ENCODE results near the gene PLCXD1.

The PLCXD1 gene

DNA sequence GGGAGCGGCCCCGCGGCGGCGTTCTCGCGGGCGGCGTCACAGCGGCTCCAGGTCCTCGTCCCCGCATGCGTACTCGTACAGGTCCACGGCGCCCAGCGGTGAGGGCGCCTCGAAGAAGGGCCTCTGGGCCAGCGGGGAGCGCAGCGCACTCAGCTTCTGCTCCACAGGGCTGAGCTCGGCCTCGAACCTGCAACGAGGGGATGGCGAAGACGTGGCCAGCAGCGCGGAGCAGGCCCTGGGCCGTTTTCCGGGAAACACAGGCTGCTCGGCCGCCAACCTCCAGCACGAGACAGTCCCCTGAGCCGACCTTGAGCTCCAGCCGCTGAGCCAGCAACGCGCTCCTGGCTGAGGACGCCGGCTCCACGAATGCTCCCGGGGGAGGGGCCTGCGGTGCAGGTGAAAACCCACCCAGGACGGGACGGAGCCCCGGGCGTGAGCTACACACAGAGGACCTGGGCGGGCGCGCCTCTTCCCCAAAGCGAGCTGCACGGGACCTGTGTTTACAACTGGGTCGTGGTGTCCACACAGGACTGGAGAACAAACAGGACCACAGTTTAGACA, 53.2 kb downstream of the PLCXD1 start:
- no peak overlapping the region for H3K4me3 ChIP-seq (ENCODE audit: control insufficient read depth, low read depth, low read length)
- TF ChIP-seq, protein P1, sequence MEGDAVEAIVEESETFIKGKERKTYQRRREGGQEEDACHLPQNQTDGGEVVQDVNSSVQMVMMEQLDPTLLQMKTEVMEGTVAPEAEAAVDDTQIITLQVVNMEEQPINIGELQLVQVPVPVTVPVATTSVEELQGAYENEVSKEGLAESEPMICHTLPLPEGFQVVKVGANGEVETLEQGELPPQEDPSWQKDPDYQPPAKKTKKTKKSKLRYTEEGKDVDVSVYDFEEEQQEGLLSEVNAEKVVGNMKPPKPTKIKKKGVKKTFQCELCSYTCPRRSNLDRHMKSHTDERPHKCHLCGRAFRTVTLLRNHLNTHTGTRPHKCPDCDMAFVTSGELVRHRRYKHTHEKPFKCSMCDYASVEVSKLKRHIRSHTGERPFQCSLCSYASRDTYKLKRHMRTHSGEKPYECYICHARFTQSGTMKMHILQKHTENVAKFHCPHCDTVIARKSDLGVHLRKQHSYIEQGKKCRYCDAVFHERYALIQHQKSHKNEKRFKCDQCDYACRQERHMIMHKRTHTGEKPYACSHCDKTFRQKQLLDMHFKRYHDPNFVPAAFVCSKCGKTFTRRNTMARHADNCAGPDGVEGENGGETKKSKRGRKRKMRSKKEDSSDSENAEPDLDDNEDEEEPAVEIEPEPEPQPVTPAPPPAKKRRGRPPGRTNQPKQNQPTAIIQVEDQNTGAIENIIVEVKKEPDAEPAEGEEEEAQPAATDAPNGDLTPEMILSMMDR (conservative IDR thresholded peaks at IDR 0.05; ENCODE audit: control insufficient read depth, insufficient read depth, low read depth, low read length): no peak
- DNase-seq (ENCODE audit: low read depth): no peak

DNA sequence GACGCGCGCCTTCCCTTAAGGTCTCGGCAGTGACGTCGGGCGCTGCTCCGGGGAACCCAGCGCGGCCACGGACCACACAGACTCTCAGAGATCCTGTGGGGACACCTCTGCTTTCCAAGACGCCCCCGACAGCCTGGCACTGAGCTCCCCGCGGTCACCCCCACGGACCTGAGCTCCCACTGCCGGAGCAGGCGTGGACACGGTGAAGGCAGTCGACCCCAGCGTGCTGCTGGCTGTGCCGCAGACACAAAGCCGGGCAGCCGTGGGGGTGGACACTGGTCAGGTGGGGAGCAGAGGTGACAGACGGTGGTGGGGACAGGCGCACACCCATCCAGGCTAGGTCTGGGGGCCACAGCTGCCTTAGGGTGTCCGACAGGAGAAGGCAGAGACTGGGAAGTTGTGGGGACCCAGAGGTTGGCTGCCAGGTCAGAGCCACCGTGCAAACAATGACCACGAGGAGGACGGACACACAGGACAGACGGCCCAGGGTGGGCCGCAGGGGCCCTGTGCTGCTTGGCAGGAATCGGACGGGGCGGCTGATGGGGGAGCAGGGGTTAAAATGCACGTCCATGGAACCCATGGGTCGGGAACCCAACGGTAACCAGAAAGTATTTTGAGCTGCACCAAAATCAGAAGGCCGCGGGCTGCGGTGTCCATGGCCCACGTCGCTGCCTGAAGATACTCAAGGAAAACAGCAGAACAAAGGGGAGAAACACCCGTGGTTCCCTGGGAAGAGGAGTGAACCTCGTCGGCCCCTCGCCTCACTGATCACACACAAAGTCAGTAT, 54.0 kb downstream of the PLCXD1 start:
- no peak for DNase-seq (ENCODE audit: low read depth)
- no peak overlapping the region for H3K4me3 ChIP-seq (ENCODE audit: control insufficient read depth, low read depth, low read length)
- TF ChIP-seq, protein P1 (conservative IDR thresholded peaks at IDR 0.05; ENCODE audit: control insufficient read depth, insufficient read depth, low read depth, low read length): no peak

DNA sequence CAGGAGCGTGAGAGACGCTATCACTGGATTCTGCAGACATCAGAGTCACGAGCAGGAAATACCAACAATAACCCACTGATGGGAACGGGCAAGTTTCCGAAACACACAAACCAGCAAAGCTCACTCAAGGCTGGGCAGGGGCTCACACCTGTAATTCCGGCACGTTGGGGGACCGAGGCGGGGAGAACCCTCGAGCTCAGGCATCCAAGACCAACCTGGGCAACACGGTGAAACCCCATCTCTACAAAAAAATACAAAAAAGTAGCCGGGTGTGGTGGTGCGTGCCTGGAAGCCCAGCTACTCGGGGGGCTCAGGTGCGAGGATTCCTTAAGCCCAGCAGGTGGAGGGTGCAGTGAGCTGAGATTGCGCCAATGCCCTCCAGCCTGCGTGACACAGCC, 54.6 kb downstream of the PLCXD1 start:
- DNase-seq (ENCODE audit: low read depth): no peak
- TF ChIP-seq, protein P1 (conservative IDR thresholded peaks at IDR 0.05; ENCODE audit: control insufficient read depth, insufficient read depth, low read depth, low read length): no peak
- no peak overlapping the region for H3K4me3 ChIP-seq (ENCODE audit: control insufficient read depth, low read depth, low read length)

DNA sequence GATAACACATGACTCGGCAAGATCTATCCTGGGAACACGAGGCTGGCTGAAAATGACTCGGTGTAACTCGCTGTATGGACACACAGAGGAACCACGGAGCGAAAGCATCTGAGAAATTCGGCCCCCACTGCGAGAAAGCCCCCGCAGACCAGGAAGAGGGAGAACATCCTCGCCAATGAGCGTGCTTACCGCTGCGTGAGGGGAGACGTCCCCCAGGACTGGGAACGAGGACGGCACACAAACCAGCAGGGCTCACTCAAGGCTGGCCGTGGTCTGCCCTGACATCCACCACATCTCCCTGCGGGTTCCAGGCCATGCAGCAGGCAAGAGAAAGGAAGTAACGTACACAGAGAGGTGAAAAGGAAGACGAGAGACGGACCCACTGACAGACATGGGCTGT, 55.0 kb downstream of the PLCXD1 start:
- no peak overlapping the region for H3K4me3 ChIP-seq (ENCODE audit: control insufficient read depth, low read depth, low read length)
- TF ChIP-seq, protein P1 (conservative IDR thresholded peaks at IDR 0.05; ENCODE audit: control insufficient read depth, insufficient read depth, low read depth, low read length): no peak
- DNase-seq (ENCODE audit: low read depth): no peak

DNA sequence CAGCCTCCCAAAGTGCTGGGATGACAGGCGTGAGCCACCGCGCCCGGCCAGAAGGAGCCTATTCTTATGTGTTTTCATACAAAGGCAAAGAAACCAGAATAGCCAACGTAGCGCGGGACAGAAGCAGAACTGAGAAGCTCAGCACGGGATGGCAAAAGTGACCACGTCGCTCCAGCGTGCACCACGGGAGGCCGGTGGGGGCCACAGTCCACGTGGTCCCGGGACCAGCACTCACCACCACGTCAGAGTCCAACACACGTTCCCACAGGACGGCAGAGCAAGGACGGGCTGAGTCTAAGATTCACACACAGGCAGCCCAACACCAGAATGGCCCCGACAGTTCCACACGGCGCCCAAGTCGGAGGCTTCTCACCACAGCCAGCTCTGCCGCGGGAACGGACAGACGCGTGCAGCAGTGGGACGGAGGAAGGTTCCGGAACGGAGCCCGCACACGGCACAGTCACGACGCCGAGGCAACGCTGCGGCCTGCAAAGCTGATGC, 56.2 kb downstream of the PLCXD1 start:
- TF ChIP-seq, protein P1 (conservative IDR thresholded peaks at IDR 0.05; ENCODE audit: control insufficient read depth, insufficient read depth, low read depth, low read length): no peak
- no peak for DNase-seq (ENCODE audit: low read depth)

DNA sequence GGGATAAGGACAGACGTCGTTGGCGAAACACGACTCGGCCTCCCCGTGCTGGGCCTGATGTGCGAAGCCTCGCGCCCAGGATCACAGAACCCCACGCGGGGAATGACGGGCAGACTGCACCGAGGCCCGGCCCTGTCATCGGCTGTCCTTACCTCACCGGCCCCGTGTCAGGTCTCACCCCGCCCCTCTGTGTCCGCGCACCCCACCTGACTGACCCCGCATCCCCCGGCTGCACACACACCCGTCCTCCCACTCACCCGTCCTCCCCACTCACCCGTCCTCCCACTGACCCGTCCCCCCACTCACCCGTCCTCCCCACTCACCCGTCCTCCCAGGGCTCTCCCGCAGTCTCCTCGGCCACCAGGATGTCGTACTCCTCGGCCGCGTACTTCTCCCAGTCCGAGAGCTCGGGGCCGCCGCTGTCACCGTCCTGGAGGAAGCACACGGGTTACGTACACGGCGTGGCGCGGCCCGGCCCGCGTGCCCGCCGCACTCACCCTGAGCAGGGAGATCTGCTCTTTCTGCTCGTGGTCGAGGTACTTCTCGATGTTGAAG, 57.2 kb downstream of the PLCXD1 start:
- no peak overlapping the region for H3K4me3 ChIP-seq (ENCODE audit: control insufficient read depth, low read depth, low read length)
- no peak for DNase-seq (ENCODE audit: low read depth)
- TF ChIP-seq, protein P1 (conservative IDR thresholded peaks at IDR 0.05; ENCODE audit: control insufficient read depth, insufficient read depth, low read depth, low read length): no peak

More for the DNA sequence above, 56.2 kb downstream of the PLCXD1 start:
- no peak overlapping the region for H3K4me3 ChIP-seq (ENCODE audit: control insufficient read depth, low read depth, low read length)

Measured in fibroblast of mammary gland (primary cell).